GM19452 (cell line): Measurements from ENCODE around the gene GRN.
"Not testable (repeated sequence)": the region's sequence is repeated elsewhere in the genome, so short reads cannot be mapped to it uniquely, and the experiment has no call there.

Source experiments
- ATAC-seq: cut with Tn5 transposase; IDR thresholded peaks from one replicate; pipeline ENCODE4 v1.9.1; 2021; ENCODE audit not compliant: unreplicated experiment

The GRN gene

GRCh38 chr17:44381810-44382305, 36.8 kb downstream of the GRN start:
- no peak for ATAC-seq

- ATAC-seq = no peak
These were observed 37.8 kb downstream of the GRN start for GRCh38 chr17:44382917-44383316.

GRCh38 chr17:44383363-44383762, 38.3 kb downstream of the GRN start:
- no peak for ATAC-seq

- no peak for ATAC-seq
These were observed 38.8 kb downstream of the GRN start for GRCh38 chr17:44383861-44384260.

- no peak for ATAC-seq
These were observed 39.2 kb downstream of the GRN start for GRCh38 chr17:44384281-44384822.

GRCh38 chr17:44384823-44385286, 39.8 kb downstream of the GRN start:
- no peak for ATAC-seq

GRCh38 chr17:44385287-44386181, 40.4 kb downstream of the GRN start:
- ATAC-seq = no peak

GRCh38 chr17:44386182-44386525, 41.1 kb downstream of the GRN start:
- no peak for ATAC-seq

- no peak for ATAC-seq
These were observed 42.7 kb downstream of the GRN start for GRCh38 chr17:44387804-44388203.

GRCh38 chr17:44389281-44389680, 44.2 kb downstream of the GRN start, which contains the start of gene ITGA2B:
Gene ITGA2B (minus strand): TSS chr17:44389649. CDS start chr17:44389473, 176 bp downstream.
- ATAC-seq = no peak

GRCh38 chr17:44389723-44390202, 44.7 kb downstream of the GRN start:
- ATAC-seq = no peak

- ATAC-seq = no peak
These were observed 45.3 kb downstream of the GRN start for GRCh38 chr17:44390250-44390870.

- not testable (repeated sequence) for ATAC-seq
These were observed 49.0 kb downstream of the GRN start for GRCh38 chr17:44394112-44394511.

GRCh38 chr17:44394833-44395232, 49.7 kb downstream of the GRN start:
- ATAC-seq = no peak

- ATAC-seq = no peak
These were observed 51.8 kb downstream of the GRN start for GRCh38 chr17:44396946-44397345.

GRCh38 chr17:44397479-44398440, 52.7 kb downstream of the GRN start:
- ATAC-seq = no peak

GRCh38 chr17:44398692-44399691, 53.9 kb downstream of the GRN start:
- no peak for ATAC-seq

GRCh38 chr17:44400226-44400847, 55.2 kb downstream of the GRN start:
- ATAC-seq = no peak
